OCI-LY1 (cell line): ENCODE results near the gene PHKB.

Experiments used
- H2AFZ ChIP-seq: fragments of 200-600 bp; sonication (generic), shearing (Covaris generic); 2 replicates; pipeline ENCODE4 v1.6.0; 2014; ENCODE audit warnings: antibody characterized with exemption, mild to moderate bottlenecking, low read length
- H3F3A ChIP-seq: fragments of 200-600 bp; sonication (generic), shearing (Covaris generic); 2 replicates; pipeline ENCODE4 v1.6.0; 2014; ENCODE audit warnings: mild to moderate bottlenecking, antibody characterized with exemption, low read length, moderate library complexity; ENCODE audit not compliant: insufficient read depth
- H3K27ac ChIP-seq: fragments of 200-600 bp; sonication (generic); 2 replicates; pipeline ENCODE4 v1.5.1; 2014; ENCODE audit warnings: low read length, mixed run types, mild to moderate bottlenecking, low read depth; ENCODE audit not compliant: poor library complexity, severe bottlenecking
- H3K27me3 ChIP-seq: fragments of 200-600 bp; sonication (generic); 2 replicates; pipeline ENCODE4 v1.6.0; 2014; ENCODE audit warnings: antibody characterized with exemption, mild to moderate bottlenecking, low read length, moderate library complexity; ENCODE audit not compliant: insufficient read depth
- H3K36me3 ChIP-seq: fragments of 200-600 bp; sonication (generic); 2 replicates; pipeline ENCODE4 v1.6.1; 2014; ENCODE audit warnings: mild to moderate bottlenecking, antibody characterized with exemption, low read length, moderate library complexity, mixed read lengths; ENCODE audit not compliant: insufficient read depth
- H3K4me1 ChIP-seq: fragments of 200-600 bp; sonication (generic); 2 replicates; pipeline ENCODE4 v1.5.1; 2014; ENCODE audit warnings: mild to moderate bottlenecking, low read length, moderate library complexity; ENCODE audit not compliant: insufficient read depth, severe bottlenecking
- H3K4me2 ChIP-seq: fragments of 200-600 bp; sonication (generic), shearing (Covaris generic); 2 replicates; pipeline ENCODE4 v1.6.1; 2014; ENCODE audit warnings: low read length
- H3K4me3 ChIP-seq: fragments of 200-600 bp; sonication (generic); 2 replicates; pipeline ENCODE4 v1.5.1; 2014; ENCODE audit warnings: low read length, low read depth, mild to moderate bottlenecking, mixed read lengths; ENCODE audit not compliant: poor library complexity, severe bottlenecking
- H3K79me2 ChIP-seq: fragments of 200-600 bp; shearing (Covaris generic); 2 replicates; pipeline ENCODE4 v1.6.1; 2016; ENCODE audit warnings: mixed run types, low read length, mixed read lengths; ENCODE audit not compliant: insufficient read depth
- H3K9ac ChIP-seq: fragments of 200-600 bp; sonication (generic), shearing (Covaris generic); 2 replicates; pipeline ENCODE4 v1.6.1; 2014; ENCODE audit warnings: mild to moderate bottlenecking, low read length, mixed read lengths
- H3K9me2 ChIP-seq: fragments of 200-600 bp; sonication (generic), shearing (Covaris generic); 2 replicates; pipeline ENCODE4 v1.6.1; 2014; ENCODE audit warnings: low read depth, mild to moderate bottlenecking, low read length, mixed read lengths
- H3K9me3 ChIP-seq: fragments of 200-600 bp; shearing (Covaris generic); 2 replicates; pipeline ENCODE4 v1.6.1; 2014; ENCODE audit warnings: low read length, mixed read lengths
- H4K20me1 ChIP-seq: fragments of 200-600 bp; sonication (generic), shearing (Covaris generic); 2 replicates; pipeline ENCODE4 v1.6.0; 2016; ENCODE audit warnings: mild to moderate bottlenecking, low read length; ENCODE audit not compliant: insufficient read depth
- CTCF ChIP-seq: fragments of 200-600 bp; sonication (generic), shearing (Covaris generic); IDR thresholded peaks from 2 replicates; pipeline ENCODE4 v1.5.1; 2017; ENCODE audit warnings: mild to moderate bottlenecking, antibody characterized with exemption, low read length, moderate library complexity, mixed read lengths
- EZH2 ChIP-seq: fragments of 200-600 bp; sonication (generic), shearing (Covaris generic); IDR thresholded peaks from 2 replicates; pipeline ENCODE4 v1.8.0; 2017; ENCODE audit warnings: borderline replicate concordance, mixed run types, mild to moderate bottlenecking, antibody characterized with exemption, low read length, moderate library complexity, mixed read lengths

The PHKB gene

GRCh38 chr16:47578573-47578972, 117.4 kb downstream of the PHKB start:
- H3K4me1 ChIP-seq = no peaks in the 10 kb centered on the region
- H3K4me2 ChIP-seq = no peak overlapping the region
- no peaks in the 10 kb centered on the region for H3K79me2 ChIP-seq
- no peak overlapping the region for H2AFZ ChIP-seq
- H4K20me1 ChIP-seq = no peaks in the 10 kb centered on the region
- TF ChIP-seq CTCF (no peak), EZH2 (no peak)
- peaks cover 8% of the 10 kb centered on the region for H3K36me3 ChIP-seq
- H3K27me3 ChIP-seq = no peaks in the 10 kb centered on the region
- peaks cover 4% of the 10 kb centered on the region; the same call in 1 of the 2 replicates for H3K9me3 ChIP-seq
- H3K9ac ChIP-seq = no peak overlapping the region
- H3K4me3 ChIP-seq = no peak overlapping the region
- no peaks in the 10 kb centered on the region for H3K9me2 ChIP-seq
- H3F3A ChIP-seq = peaks cover 4% of the 10 kb centered on the region; the same call in 1 of the 2 replicates
- H3K27ac ChIP-seq = no peak overlapping the region

- TF ChIP-seq EZH2 (no peak), CTCF (no peak)
- no peaks in the 10 kb centered on the region for H3K9me2 ChIP-seq
- no peak overlapping the region for H2AFZ ChIP-seq
- H3K36me3 ChIP-seq = no peaks in the 10 kb centered on the region
- H3K79me2 ChIP-seq = no peaks in the 10 kb centered on the region
- H3K4me3 ChIP-seq = no peak overlapping the region
- no peaks in the 10 kb centered on the region for H4K20me1 ChIP-seq
- H3K27me3 ChIP-seq = no peaks in the 10 kb centered on the region
- peaks cover 4% of the 10 kb centered on the region; the same call in 1 of the 2 replicates for H3F3A ChIP-seq
- H3K4me2 ChIP-seq = no peak overlapping the region
- H3K4me1 ChIP-seq = peaks cover 4% of the 10 kb centered on the region
- H3K9ac ChIP-seq = no peak overlapping the region
- no peaks in the 10 kb centered on the region for H3K9me3 ChIP-seq
- H3K27ac ChIP-seq = no peak overlapping the region
Observed at GRCh38 chr16:47581114-47581513, 120.0 kb downstream of the PHKB start.

GRCh38 chr16:47584464-47585225, 123.5 kb downstream of the PHKB start:
- no peaks in the 10 kb centered on the region for H3K27me3 ChIP-seq
- no peak overlapping the region for H3K27ac ChIP-seq
- peaks cover 8% of the 10 kb centered on the region for H3K4me1 ChIP-seq
- H3K4me2 ChIP-seq = no peak overlapping the region
- no peak overlapping the region for H3K4me3 ChIP-seq
- H3K9ac ChIP-seq = no peak overlapping the region
- H2AFZ ChIP-seq = no peak overlapping the region
- H4K20me1 ChIP-seq = no peaks in the 10 kb centered on the region
- no peaks in the 10 kb centered on the region for H3F3A ChIP-seq
- no peaks in the 10 kb centered on the region for H3K9me2 ChIP-seq
- no peaks in the 10 kb centered on the region for H3K79me2 ChIP-seq
- no peaks in the 10 kb centered on the region for H3K9me3 ChIP-seq
- H3K36me3 ChIP-seq = peaks cover 8% of the 10 kb centered on the region; the same call in 1 of the 2 replicates
- no peak for TF ChIP-seq EZH2
- TF ChIP-seq CTCF = no peak
